WTC11 (cell line): ENCODE results near the gene TDP2. TPM values are rescaled to one million over a fixed set of nuclear protein-coding genes. Genes with fewer than 3 reads are reported as not detected.
"Not testable (repeated sequence)": the region's sequence is repeated elsewhere in the genome, so short reads cannot be mapped to it uniquely, and the experiment has no call there.

ENCODE experiments used
- ATAC-seq: fragments of 200-7000 bp; cut with Tn5 transposase; 2 replicates; pipeline ENCODE4 v1.10.0; 2021; ENCODE audit warnings: mild to moderate bottlenecking, moderate library complexity
- CTCF ChIA-PET: fragments of 300-600 bp; sonication (Branson Sonifier 250); formaldehyde crosslinking; loops from one replicate; lab custom pipeline; 2021; ENCODE audit warnings: antibody characterized with exemption; lab: Charles Lee
- POLR2A ChIA-PET: fragments of 350-600 bp; sonication (Branson Sonifier 250); formaldehyde crosslinking; loops from one replicate; lab custom pipeline; 2021; ENCODE audit warnings: antibody characterized with exemption; lab: Charles Lee
- DNase-seq: peaks from one replicate; pipeline ENCODE4 v3.0.0; 2021; ENCODE audit warnings: low spot score
- H3K27ac Mint-ChIP-seq: 2 replicates; pipeline ENCODE4 v1.8.0; 2021; ENCODE audit warnings: mixed read lengths
- H3K27me3 Mint-ChIP-seq: 2 replicates; pipeline ENCODE4 v1.8.0; 2021; ENCODE audit warnings: low read depth, mild to moderate bottlenecking, moderate library complexity, mixed read lengths
- H3K36me3 Mint-ChIP-seq: 2 replicates; pipeline ENCODE4 v1.8.0; 2021; ENCODE audit warnings: mixed read lengths
- H3K4me1 Mint-ChIP-seq: 2 replicates; pipeline ENCODE4 v1.8.0; 2022; ENCODE audit warnings: mixed read lengths
- H3K4me3 Mint-ChIP-seq: 2 replicates; pipeline ENCODE4 v1.8.0; 2021; ENCODE audit warnings: mild to moderate bottlenecking, moderate library complexity, mixed read lengths
- H3K9me3 Mint-ChIP-seq: 2 replicates; pipeline ENCODE4 v1.8.0; 2021; ENCODE audit warnings: mixed read lengths
- CBFB ChIP-seq: sonication (generic); formaldehyde crosslinking; IDR thresholded peaks from 2 replicates; pipeline ENCODE4 v1.8.1; 2022; ENCODE audit warnings: mild to moderate bottlenecking, low read depth, missing genetic modification reagents
- EMX1 ChIP-seq: fragments of 250-450 bp; sonication (Bioruptor Pico); IDR thresholded peaks from 2 replicates; pipeline ENCODE4 v1.8.0; 2021; ENCODE audit warnings: mild to moderate bottlenecking
- ESRRA ChIP-seq: sonication (generic); formaldehyde crosslinking; IDR thresholded peaks from 2 replicates; pipeline ENCODE4 v1.8.1; 2022; ENCODE audit warnings: mild to moderate bottlenecking, missing genetic modification reagents, borderline replicate concordance
- GTF2I ChIP-seq: fragments of 250-450 bp; sonication (Bioruptor Pico); conservative IDR thresholded peaks from 2 replicates; pipeline ENCODE4 v1.4.0; 2021; ENCODE audit warnings: mild to moderate bottlenecking
- MYBL2 ChIP-seq: sonication (generic); formaldehyde crosslinking; IDR thresholded peaks from 2 replicates; pipeline ENCODE4 v1.8.1; 2023; ENCODE audit warnings: mild to moderate bottlenecking, moderate library complexity, missing genetic modification reagents
- NR1H2 ChIP-seq: sonication (generic); formaldehyde crosslinking; IDR thresholded peaks from 2 replicates; pipeline ENCODE4 v1.9.0; 2021; ENCODE audit warnings: mild to moderate bottlenecking, moderate library complexity, missing genetic modification reagents
- PRRX2 ChIP-seq: fragments of 250-450 bp; sonication (Bioruptor Pico); IDR thresholded peaks from 2 replicates; pipeline ENCODE4 v1.8.0; 2021; ENCODE audit warnings: mild to moderate bottlenecking
- SMAD3 ChIP-seq: sonication (generic); formaldehyde crosslinking; IDR thresholded peaks from 2 replicates; pipeline ENCODE4 v1.8.0; 2022; ENCODE audit warnings: missing genetic modification reagents, mild to moderate bottlenecking, borderline replicate concordance
- SMAD4 ChIP-seq: sonication (generic); formaldehyde crosslinking; IDR thresholded peaks from 2 replicates; pipeline ENCODE4 v1.8.0; 2022; ENCODE audit warnings: mild to moderate bottlenecking, missing genetic modification reagents
- ZNF232 ChIP-seq: sonication (generic); formaldehyde crosslinking; IDR thresholded peaks from 2 replicates; pipeline ENCODE4 v1.8.0; 2022; ENCODE audit warnings: mild to moderate bottlenecking, missing genetic modification reagents
- total RNA-seq: library from RNA; stranded (reverse); gene quantifications from 3 replicates; pipeline ENCODE4 v1.2.3, GENCODE V29; 2021
- TF ChIP-seq, protein P1 (sequence below): fragments of 250-450 bp; sonication (Bioruptor Pico); IDR thresholded peaks from 2 replicates; pipeline ENCODE4 v2.1.2; 2022; ENCODE audit warnings: mild to moderate bottlenecking, moderate library complexity
- TF ChIP-seq, protein P2 (sequence below): sonication (generic); formaldehyde crosslinking; IDR thresholded peaks from 2 replicates; pipeline ENCODE4 v1.8.1; 2023; ENCODE audit warnings: mild to moderate bottlenecking, missing genetic modification reagents, borderline replicate concordance
- TF ChIP-seq, protein P3 (sequence below): sonication (generic); formaldehyde crosslinking; IDR thresholded peaks from 2 replicates; pipeline ENCODE4 v1.8.0; 2023; ENCODE audit warnings: missing genetic modification reagents
- TF ChIP-seq, protein P4 (sequence below): fragments of 250-450 bp; sonication (Bioruptor Pico); IDR thresholded peaks from 2 replicates; pipeline ENCODE4 v1.9.0; 2021; ENCODE audit warnings: mild to moderate bottlenecking, borderline replicate concordance
- TF ChIP-seq, protein P5 (sequence below): sonication (generic); formaldehyde crosslinking; IDR thresholded peaks from 2 replicates; pipeline ENCODE4 v1.8.1; 2023; ENCODE audit warnings: mild to moderate bottlenecking, missing genetic modification reagents, moderate library complexity
- TF ChIP-seq, protein P6 (sequence below): sonication (generic); formaldehyde crosslinking; conservative IDR thresholded peaks from 2 replicates; pipeline ENCODE4 v1.8.1; 2022; ENCODE audit warnings: mild to moderate bottlenecking, missing genetic modification reagents
- TF ChIP-seq, protein P7 (sequence below): sonication (generic); formaldehyde crosslinking; IDR thresholded peaks from 2 replicates; pipeline ENCODE4 v1.8.1; 2022; ENCODE audit warnings: missing genetic modification reagents, borderline replicate concordance

Gene TDP2
- total RNA-seq, 1 experiment from 2014 or later: 49.1 TPM

DNA sequence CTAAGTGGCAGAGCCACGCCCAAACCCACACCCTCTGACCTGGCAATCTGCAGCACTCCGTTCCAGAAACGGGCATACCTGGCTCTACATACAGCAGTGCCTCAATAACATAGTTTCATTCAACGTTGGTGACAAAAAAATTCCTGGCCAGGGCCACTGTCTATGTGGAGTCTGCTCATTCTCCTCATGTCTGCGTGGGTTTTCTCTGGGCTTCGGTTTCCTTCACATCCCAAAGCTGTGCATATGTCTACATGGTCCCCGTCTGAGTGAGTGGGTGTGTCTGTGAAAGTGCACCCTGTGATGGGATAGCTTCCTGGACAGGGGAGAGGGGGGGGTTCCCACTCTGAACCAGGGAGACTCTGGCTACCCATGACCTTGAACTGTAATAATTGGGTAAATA is 22.8 kb downstream of the TDP2 start:
- H3K4me1 Mint-ChIP-seq: peaks cover 12% of the 10 kb centered on the region
- peaks cover 3% of the 10 kb centered on the region for H3K36me3 Mint-ChIP-seq
- peaks cover 4% of the 10 kb centered on the region for H3K9me3 Mint-ChIP-seq
- ATAC-seq: no peak
- no peak overlapping the region for H3K27ac Mint-ChIP-seq
- ChIA-PET POLR2A (no interaction called here), CTCF (no interaction called here)
- peaks cover 7% of the 10 kb centered on the region for H3K27me3 Mint-ChIP-seq
- no peak for DNase-seq
- no peak for TF ChIP-seq CBFB (CRISPR knock-in tag)
- TF ChIP-seq, protein P1, sequence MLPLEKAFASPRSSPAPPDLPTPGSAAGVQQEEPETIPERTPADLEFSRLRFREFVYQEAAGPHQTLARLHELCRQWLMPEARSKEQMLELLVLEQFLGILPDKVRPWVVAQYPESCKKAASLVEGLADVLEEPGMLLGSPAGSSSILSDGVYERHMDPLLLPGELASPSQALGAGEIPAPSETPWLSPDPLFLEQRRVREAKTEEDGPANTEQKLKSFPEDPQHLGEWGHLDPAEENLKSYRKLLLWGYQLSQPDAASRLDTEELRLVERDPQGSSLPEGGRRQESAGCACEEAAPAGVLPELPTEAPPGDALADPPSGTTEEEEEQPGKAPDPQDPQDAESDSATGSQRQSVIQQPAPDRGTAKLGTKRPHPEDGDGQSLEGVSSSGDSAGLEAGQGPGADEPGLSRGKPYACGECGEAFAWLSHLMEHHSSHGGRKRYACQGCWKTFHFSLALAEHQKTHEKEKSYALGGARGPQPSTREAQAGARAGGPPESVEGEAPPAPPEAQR (CRISPR knock-in tag): no peak
- TF ChIP-seq MYBL2 (CRISPR knock-in tag): no peak
- no peak for TF ChIP-seq SMAD3 (CRISPR knock-in tag)
- TF ChIP-seq ESRRA (CRISPR knock-in tag): no peak
- TF ChIP-seq ZNF232 (CRISPR knock-in tag): no peak
- TF ChIP-seq, protein P2, sequence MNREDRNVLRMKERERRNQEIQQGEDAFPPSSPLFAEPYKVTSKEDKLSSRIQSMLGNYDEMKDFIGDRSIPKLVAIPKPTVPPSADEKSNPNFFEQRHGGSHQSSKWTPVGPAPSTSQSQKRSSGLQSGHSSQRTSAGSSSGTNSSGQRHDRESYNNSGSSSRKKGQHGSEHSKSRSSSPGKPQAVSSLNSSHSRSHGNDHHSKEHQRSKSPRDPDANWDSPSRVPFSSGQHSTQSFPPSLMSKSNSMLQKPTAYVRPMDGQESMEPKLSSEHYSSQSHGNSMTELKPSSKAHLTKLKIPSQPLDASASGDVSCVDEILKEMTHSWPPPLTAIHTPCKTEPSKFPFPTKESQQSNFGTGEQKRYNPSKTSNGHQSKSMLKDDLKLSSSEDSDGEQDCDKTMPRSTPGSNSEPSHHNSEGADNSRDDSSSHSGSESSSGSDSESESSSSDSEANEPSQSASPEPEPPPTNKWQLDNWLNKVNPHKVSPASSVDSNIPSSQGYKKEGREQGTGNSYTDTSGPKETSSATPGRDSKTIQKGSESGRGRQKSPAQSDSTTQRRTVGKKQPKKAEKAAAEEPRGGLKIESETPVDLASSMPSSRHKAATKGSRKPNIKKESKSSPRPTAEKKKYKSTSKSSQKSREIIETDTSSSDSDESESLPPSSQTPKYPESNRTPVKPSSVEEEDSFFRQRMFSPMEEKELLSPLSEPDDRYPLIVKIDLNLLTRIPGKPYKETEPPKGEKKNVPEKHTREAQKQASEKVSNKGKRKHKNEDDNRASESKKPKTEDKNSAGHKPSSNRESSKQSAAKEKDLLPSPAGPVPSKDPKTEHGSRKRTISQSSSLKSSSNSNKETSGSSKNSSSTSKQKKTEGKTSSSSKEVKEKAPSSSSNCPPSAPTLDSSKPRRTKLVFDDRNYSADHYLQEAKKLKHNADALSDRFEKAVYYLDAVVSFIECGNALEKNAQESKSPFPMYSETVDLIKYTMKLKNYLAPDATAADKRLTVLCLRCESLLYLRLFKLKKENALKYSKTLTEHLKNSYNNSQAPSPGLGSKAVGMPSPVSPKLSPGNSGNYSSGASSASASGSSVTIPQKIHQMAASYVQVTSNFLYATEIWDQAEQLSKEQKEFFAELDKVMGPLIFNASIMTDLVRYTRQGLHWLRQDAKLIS: no peak
- TF ChIP-seq PRRX2: no peak
- TF ChIP-seq, protein P3, sequence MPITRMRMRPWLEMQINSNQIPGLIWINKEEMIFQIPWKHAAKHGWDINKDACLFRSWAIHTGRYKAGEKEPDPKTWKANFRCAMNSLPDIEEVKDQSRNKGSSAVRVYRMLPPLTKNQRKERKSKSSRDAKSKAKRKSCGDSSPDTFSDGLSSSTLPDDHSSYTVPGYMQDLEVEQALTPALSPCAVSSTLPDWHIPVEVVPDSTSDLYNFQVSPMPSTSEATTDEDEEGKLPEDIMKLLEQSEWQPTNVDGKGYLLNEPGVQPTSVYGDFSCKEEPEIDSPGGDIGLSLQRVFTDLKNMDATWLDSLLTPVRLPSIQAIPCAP (CRISPR knock-in tag): no peak
- no peak for TF ChIP-seq SMAD4 (CRISPR knock-in tag)
- TF ChIP-seq, protein P4, sequence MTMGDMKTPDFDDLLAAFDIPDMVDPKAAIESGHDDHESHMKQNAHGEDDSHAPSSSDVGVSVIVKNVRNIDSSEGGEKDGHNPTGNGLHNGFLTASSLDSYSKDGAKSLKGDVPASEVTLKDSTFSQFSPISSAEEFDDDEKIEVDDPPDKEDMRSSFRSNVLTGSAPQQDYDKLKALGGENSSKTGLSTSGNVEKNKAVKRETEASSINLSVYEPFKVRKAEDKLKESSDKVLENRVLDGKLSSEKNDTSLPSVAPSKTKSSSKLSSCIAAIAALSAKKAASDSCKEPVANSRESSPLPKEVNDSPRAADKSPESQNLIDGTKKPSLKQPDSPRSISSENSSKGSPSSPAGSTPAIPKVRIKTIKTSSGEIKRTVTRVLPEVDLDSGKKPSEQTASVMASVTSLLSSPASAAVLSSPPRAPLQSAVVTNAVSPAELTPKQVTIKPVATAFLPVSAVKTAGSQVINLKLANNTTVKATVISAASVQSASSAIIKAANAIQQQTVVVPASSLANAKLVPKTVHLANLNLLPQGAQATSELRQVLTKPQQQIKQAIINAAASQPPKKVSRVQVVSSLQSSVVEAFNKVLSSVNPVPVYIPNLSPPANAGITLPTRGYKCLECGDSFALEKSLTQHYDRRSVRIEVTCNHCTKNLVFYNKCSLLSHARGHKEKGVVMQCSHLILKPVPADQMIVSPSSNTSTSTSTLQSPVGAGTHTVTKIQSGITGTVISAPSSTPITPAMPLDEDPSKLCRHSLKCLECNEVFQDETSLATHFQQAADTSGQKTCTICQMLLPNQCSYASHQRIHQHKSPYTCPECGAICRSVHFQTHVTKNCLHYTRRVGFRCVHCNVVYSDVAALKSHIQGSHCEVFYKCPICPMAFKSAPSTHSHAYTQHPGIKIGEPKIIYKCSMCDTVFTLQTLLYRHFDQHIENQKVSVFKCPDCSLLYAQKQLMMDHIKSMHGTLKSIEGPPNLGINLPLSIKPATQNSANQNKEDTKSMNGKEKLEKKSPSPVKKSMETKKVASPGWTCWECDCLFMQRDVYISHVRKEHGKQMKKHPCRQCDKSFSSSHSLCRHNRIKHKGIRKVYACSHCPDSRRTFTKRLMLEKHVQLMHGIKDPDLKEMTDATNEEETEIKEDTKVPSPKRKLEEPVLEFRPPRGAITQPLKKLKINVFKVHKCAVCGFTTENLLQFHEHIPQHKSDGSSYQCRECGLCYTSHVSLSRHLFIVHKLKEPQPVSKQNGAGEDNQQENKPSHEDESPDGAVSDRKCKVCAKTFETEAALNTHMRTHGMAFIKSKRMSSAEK (CRISPR knock-in tag): no peak
- no peak for TF ChIP-seq EMX1 (CRISPR knock-in tag)
- no peak for TF ChIP-seq NR1H2 (CRISPR knock-in tag)
- no peak for TF ChIP-seq GTF2I (CRISPR knock-in tag)
- no peak overlapping the region for H3K4me3 Mint-ChIP-seq

DNA sequence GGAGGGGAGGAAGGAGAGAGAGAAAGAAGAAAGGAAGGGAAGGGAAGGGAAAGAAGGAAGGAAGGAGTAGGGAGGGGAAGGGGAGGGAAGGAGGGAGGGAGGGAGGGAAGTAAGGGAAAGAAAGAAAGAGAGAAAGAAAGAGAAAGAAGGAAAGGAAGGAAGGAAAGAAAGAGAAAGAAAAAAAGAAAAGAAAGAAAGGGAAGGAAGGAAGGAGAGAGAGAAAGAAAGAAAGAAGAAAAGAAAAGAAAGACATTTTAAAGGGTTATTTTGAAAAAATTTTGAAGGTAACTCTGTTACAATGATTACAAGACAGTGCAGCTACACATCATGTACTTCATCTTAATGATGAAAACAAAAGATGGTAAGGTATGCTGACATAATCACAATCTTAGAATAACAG is 24.6 kb downstream of the TDP2 start:
- Mint-ChIP-seq H3K4me1 (peaks cover 12% of the 10 kb centered on the region), H3K36me3 (peaks cover 7% of the 10 kb centered on the region), H3K27me3 (peaks cover 7% of the 10 kb centered on the region), H3K27ac (no peak overlapping the region), H3K9me3 (peaks cover 21% of the 10 kb centered on the region), H3K4me3 (no peak overlapping the region)
- CTCF ChIA-PET: no interaction called here
- no peak for DNase-seq
- POLR2A ChIA-PET: no interaction called here
- no peak for ATAC-seq
- TF ChIP-seq, protein P5, sequence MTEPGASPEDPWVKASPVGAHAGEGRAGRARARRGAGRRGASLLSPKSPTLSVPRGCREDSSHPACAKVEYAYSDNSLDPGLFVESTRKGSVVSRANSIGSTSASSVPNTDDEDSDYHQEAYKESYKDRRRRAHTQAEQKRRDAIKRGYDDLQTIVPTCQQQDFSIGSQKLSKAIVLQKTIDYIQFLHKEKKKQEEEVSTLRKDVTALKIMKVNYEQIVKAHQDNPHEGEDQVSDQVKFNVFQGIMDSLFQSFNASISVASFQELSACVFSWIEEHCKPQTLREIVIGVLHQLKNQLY: no peak
- TF ChIP-seq, protein P6, sequence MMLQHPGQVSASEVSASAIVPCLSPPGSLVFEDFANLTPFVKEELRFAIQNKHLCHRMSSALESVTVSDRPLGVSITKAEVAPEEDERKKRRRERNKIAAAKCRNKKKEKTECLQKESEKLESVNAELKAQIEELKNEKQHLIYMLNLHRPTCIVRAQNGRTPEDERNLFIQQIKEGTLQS (CRISPR knock-in tag): no peak
- TF ChIP-seq, protein P7, sequence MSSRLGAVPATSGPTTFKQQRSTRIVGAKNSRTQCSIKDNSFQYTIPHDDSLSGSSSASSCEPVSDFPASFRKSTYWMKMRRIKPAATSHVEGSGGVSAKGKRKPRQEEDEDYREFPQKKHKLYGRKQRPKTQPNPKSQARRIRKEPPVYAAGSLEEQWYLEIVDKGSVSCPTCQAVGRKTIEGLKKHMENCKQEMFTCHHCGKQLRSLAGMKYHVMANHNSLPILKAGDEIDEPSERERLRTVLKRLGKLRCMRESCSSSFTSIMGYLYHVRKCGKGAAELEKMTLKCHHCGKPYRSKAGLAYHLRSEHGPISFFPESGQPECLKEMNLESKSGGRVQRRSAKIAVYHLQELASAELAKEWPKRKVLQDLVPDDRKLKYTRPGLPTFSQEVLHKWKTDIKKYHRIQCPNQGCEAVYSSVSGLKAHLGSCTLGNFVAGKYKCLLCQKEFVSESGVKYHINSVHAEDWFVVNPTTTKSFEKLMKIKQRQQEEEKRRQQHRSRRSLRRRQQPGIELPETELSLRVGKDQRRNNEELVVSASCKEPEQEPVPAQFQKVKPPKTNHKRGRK (CRISPR knock-in tag): 0 out of 2 replicates have a peak, but pooled peaks have one; percentile 63

DNA sequence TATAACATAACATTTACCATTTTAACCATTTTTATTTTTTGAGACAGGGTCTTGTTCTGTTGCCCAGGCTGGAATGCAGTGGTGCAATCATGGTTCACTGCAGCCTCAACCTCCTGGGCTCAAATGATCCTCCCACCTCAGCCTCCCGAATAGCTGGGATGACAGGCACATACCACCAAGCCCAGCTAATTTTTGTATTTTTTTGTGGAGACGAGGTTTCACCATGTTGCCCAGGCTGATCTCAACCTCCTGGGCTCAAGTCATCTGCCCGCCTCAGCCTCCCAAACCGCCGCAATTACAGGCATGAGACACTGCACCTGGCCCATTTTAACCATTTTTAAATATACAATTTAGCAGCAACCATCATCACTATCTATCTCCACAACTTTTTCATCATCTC is 26.1 kb downstream of the TDP2 start:
- H3K27ac Mint-ChIP-seq, H3K27me3 Mint-ChIP-seq, CTCF ChIA-PET, ATAC-seq, POLR2A ChIA-PET, DNase-seq, H3K4me3 Mint-ChIP-seq: not testable (repeated sequence)
- Mint-ChIP-seq H3K4me1 (peaks cover 12% of the 10 kb centered on the region), H3K9me3 (peaks cover 34% of the 10 kb centered on the region), H3K36me3 (peaks cover 17% of the 10 kb centered on the region)
